NCI-H1930 (cell line): ENCODE measurements around the gene CPNE4.
"Not testable (repeated sequence)": the region's sequence is repeated elsewhere in the genome, so short reads cannot be mapped to it uniquely, and the experiment has no call there.

Experiments
- DNase-seq, 2 experiments: peaks; one replicate each; lab custom pipeline; 2025; lab: John Stamatoyannopoulos, UW

The CPNE4 gene

GRCh38 chr3:131960324-131960723 lies 74.5 kb downstream of the CPNE4 start:
- DNase-seq, result no peak

GRCh38 chr3:131957980-131958379 lies 76.8 kb downstream of the CPNE4 start:
- no peak for DNase-seq

DNA sequence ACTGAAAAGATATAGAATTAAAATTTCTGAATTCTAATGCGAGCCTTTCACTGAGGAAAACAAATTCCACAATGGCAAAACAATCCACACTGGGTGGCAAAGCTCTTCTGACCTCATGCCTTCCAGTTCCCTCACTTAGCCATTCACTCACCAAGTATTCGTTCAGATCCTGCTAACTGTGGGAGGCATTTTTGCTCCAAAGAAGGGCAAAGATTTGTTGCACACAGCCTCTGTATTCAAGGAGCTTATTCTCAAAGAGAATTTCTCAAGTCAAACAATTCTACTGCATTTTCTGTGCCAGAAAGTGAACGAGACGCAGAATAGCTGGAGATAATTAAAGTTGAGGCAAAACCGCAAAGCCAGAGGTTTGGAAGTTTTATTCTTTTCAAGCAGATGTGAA lies 77.3 kb downstream of the CPNE4 start:
- no peak for DNase-seq

GRCh38 chr3:131948806-131949205 lies 86.0 kb downstream of the CPNE4 start:
- DNase-seq, result no peak

DNA sequence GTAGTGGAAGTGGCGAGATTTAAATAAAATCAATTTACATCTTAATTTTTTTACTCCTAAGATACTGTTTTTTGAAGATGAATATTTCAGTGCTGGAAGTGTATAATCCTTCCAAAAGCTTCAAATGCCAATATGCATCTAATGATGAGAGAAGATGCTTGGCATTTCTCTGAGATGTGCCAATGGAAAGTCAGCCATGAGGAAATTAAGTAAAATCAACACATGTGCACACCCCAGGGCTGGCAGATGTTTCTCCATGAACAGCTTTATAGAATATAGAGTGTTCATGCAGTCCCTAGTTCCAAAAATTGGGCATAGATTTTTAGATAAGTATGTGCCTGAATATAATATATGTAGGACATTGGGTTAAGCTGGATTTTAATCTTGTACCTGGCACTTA lies 90.1 kb downstream of the CPNE4 start:
- no peak for DNase-seq

DNA sequence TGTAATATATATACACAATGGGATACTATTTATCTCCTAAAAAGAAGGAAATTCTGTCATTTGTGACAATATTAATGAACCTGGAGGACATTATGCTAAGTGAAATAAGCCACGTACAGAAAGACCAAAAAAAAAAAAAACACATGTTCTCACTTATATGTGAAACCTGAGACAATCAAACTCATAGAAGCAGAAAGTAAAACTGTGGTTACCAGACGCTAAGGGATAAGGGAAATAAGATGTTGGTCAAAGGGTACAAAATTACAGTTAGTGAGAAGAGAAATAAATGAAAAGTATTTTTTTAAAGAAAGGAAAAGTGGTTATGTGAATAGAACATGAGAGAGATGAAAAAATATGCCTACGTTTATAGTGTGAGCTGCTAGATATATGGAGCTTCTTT lies 101.1 kb downstream of the CPNE4 start:
- DNase-seq, result no peak

DNA sequence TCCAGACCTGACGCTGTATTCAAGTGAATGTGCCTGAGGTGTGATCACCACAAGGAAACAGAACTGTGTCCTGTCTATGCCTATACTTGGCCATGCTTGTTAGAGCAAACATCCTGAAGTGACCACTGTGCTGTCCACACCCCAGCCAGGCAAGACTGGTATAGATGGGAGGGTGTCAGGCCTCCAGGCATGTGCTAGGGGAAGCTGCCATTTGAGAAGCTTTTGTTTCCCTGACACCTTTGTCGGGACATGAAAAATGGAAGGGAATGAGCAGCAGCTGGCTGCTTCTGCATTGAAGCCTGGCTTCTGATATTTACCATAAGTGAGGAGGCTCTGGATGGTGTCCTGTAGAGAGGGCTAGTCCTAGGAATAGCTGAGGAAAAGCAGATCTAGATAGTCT lies 106.2 kb downstream of the CPNE4 start:
- DNase-seq, result no peak

GRCh38 chr3:131925571-131925970 lies 109.2 kb downstream of the CPNE4 start:
- no peak for DNase-seq

DNA sequence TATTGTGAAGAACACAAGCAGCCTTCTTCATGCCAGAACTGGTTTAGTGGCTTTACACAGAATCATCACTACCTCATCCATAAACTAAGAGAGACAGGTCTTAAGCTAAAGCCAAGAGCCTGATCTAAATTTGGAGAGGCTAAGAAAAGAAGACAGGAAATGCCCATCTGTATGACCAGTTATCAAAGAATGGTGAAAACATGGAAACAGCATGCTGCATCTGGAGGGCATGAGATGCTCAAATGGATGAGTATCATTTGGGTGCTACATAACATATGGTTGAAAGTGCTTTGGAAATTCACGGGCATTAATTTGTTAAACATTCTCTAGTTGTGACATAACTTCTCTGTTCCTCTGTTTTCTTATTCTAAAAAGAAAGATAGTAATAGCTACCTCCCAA lies 112.5 kb downstream of the CPNE4 start:
- no peak for DNase-seq

DNA sequence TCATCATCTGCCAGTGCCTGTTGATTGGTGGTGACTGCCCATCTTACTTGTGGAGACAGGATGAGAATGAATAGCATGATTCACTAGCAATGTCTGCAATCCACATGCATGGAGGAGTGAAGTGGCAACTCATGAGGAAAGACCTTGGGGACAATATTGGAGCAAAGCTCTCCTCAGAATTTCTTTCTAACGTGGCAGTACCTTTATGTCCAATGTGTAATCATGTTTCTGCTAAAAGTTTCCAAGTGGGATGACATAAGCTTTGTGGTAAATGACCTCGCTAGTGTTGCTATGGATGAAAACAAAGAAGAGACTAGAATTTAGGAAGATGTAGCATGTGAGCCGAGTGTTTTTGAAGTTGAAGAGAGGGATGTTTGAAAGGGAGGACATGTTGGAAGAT lies 117.8 kb downstream of the CPNE4 start:
- no peak for DNase-seq

GRCh38 chr3:131914090-131914691 lies 120.6 kb downstream of the CPNE4 start:
- no peak for DNase-seq

DNA sequence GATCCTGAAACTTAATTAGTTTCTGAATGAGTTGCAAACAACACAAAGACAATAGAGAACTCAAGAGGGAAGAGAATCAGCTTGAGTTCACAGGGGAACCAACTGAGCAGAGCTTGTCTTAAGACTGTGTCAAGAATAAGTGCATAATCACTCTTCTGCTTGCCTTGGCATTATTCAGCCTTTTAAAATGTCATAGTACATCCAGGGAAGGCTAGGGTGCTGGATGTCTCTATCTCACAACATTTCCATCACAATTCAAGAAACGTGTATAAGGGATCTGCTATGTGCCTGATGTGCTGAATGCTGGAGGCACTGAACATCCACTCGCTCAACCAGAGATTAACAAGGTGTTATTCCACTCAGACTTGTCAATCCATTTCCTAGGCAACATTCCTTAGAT lies 122.6 kb downstream of the CPNE4 start:
- DNase-seq, result no peak

DNA sequence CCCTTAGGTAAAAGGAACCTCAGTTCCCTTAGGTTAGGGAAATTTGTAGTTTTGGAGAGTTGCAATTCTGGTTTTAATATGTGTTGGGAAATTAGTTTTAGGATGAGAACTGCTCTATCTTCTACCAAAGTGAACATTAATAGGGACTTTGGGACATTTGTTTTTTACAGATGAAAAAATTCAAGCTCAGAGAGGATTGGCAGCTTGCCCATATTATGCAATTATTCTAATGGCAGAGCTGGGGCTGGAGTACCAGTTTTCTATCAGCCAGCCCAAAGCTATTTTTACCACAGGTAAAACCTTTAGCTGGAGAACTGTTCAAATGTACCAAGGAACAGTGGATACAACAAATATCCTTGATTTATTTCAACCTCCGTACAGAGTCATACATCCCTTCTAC lies 127.0 kb downstream of the CPNE4 start:
- no peak for DNase-seq

DNA sequence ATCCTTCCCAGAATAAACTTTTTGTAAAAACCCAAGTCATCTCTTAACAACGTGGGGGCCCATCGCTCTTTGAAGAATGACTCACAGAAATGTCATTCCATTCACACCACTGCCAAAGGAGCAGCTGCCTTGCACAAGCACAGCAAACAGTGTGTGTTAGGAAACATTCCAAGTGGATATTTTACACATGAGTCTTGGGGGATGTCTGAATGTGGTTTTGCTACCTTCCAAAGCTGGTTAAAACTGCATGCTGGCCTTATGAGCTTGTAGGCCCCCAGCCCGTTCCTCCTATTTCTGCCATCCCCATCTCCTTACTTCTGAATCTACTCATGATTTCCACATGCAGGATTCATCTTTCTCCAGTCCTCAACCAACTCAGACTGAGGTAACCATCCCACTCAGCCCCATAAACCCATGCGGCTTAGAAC lies 130.8 kb downstream of the CPNE4 start:
- DNase-seq, result no peak

GRCh38 chr3:131901686-131902085 lies 133.1 kb downstream of the CPNE4 start:
- no peak for DNase-seq

GRCh38 chr3:131900891-131901290 lies 133.9 kb downstream of the CPNE4 start:
- DNase-seq, result no peak

DNA sequence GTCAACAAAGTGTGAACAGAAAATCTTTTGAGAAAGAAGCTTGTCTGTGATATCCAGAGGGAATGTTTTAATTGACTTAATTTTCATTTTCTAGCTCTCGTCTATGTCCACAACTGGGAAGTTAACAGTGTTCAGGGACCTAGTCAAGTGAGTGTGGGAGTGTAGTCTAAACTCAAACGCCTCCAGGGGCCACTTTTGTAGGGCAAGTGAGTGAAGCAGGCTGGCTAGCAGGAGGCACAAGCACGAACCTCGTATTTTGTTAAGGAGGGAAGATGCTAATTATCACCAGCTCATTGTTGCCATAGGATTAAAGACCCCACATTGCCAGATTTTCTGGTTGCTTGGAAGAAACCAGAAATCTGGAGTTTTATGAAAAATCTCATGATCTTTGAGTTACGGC lies 135.8 kb downstream of the CPNE4 start:
- DNase-seq, result no peak

GRCh38 chr3:131898346-131898745 lies 136.5 kb downstream of the CPNE4 start:
- no peak for DNase-seq

GRCh38 chr3:131896285-131896684 lies 138.5 kb downstream of the CPNE4 start:
- DNase-seq, result no peak

DNA sequence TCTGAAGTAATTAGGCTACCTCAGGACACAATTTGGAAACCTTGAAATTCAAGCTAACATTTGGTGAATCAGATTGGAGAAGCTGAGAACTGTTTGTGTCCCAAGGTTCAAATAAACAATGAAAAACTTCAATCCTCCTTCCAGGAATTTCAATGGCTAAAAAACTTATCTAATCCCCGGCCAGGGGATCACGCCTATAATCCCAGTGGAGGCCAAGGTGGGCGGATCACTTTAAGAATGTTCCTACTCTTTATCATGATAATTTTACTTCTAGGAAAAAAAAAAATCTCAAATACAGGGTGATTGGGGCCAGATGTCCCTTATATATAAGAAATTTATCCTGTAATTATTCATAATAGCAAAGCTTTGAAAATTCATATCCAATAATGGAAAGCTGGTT lies 139.0 kb downstream of the CPNE4 start:
- DNase-seq, result no peak

DNA sequence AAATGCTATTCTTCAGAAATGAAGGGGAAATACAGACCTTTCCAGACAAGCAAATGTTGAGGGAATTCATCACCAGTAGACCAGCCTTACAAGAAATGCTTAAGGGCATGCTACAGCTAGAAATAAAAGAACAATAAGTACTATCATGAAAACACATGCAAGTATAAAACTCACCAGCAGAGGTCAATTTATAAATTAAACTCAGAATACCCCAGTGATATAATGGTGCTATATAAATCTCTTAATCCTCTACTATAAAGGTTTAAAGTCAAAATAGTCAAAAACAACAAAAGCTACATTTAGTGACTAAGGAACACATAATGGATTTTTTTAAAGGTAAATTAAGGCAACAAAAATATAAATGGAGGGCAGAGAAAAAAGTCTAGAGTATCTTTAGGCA lies 142.5 kb downstream of the CPNE4 start:
- no peak for DNase-seq

DNA sequence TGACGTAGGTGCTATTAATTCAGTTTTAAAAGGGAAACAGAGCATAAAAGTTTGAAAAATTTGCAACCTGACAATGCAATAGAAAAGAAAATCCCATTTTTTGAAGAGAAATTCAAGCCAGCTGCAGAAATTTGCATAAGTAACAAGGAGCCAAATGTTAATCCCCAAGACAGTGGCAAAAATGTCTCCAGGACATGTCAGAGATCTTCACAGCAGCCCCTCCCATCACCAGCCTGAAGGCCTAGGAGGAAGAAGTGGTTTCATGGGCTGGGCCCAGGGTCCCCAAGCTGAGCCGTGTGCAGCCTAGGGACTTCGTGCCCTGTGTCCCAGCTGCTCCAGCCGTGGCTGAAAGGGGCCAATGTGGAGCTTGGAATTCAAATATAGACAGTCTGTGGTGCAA lies 148.9 kb downstream of the CPNE4 start:
- DNase-seq, result not testable (repeated sequence)

GRCh38 chr3:131883711-131884407 lies 151.0 kb downstream of the CPNE4 start:
- no peak for DNase-seq

DNA sequence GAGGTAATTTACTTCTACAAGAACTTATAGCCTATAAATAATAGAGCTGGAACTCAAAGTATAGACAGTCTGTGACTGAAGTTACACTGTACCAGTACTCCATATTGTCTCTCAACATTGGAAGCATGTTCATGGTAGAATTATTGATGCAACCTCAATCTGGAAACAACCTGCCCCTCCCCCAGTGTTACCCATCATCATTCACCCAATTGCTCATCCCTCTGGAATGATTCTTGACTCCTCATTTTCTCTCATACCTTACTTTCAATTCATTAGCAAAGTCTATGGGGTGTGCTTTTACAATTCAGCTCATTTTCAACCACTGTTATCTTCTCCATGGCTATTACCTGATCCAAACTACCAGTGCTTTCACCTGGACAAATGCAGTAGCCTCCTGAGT lies 151.7 kb downstream of the CPNE4 start:
- no peak for DNase-seq
